Ramos (cell line): Measurements from ENCODE around the gene CCDC191.

Experiments used
- in situ Hi-C: fragments of 300-500 bp; cut with MboI; formaldehyde crosslinking; loops from one replicate; pipeline ENCODE4 v1.14.3; 2022; ENCODE audit warnings: low sequenced_read_pairs; ENCODE audit not compliant: unreplicated experiment

Gene CCDC191

GRCh38 chr3:114067804-114068203 is 11.5 kb upstream of the CCDC191 start:
- in situ Hi-C loops, result no loop called here

GRCh38 chr3:114060906-114061655 is 4.8 kb upstream of the CCDC191 start:
- in situ Hi-C loops, result no loop called here

DNA sequence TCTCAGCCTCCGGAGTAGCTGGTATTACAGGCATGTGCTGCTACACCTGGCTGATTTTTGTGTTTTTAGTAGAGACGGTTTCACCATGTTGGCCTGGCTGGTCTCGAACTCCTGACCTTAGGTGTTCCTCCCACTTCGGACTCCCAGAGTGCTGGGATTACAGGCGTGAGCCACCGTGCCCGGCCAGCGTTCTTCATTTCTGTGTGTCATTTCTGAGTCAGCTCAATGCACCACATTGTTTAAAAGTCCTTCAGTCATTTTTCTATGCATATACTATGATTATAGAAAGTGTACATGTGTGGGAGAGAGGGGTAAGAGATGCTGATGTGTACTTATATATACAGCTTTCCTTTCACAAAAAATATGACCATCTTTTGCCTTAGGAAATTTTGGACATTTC is 2.3 kb upstream of the CCDC191 start:
- in situ Hi-C loops, result no loop called here

- in situ Hi-C loops, result no loop called here
Observed at GRCh38 chr3:114057011-114057347, 653 bp upstream of the CCDC191 start.

DNA sequence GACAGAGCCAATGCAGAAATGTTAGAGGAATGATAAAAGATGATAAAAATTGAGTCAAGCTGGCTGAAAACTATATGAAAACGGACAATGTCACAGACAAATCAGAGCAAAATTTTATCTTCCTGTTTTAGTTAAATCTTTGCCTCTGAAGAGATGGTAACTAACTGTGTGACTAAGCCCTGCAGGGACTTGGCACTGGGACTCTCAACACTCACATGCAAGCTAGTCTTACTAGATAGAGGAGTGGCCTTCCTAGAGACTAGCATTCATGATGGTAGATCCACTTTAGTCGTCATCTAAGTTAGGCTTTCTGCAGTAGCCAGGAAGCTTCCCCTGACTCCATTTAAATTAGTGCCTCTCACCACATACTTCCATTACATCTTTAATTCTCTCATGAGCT is 4.1 kb downstream of the CCDC191 start:
- in situ Hi-C loops, result no loop called here

- in situ Hi-C loops, result no loop called here
Observed at GRCh38 chr3:114043205-114043604, 13.1 kb downstream of the CCDC191 start.

- in situ Hi-C loops, result no loop called here
Observed at GRCh38 chr3:114035896-114036295, 20.4 kb downstream of the CCDC191 start.

DNA sequence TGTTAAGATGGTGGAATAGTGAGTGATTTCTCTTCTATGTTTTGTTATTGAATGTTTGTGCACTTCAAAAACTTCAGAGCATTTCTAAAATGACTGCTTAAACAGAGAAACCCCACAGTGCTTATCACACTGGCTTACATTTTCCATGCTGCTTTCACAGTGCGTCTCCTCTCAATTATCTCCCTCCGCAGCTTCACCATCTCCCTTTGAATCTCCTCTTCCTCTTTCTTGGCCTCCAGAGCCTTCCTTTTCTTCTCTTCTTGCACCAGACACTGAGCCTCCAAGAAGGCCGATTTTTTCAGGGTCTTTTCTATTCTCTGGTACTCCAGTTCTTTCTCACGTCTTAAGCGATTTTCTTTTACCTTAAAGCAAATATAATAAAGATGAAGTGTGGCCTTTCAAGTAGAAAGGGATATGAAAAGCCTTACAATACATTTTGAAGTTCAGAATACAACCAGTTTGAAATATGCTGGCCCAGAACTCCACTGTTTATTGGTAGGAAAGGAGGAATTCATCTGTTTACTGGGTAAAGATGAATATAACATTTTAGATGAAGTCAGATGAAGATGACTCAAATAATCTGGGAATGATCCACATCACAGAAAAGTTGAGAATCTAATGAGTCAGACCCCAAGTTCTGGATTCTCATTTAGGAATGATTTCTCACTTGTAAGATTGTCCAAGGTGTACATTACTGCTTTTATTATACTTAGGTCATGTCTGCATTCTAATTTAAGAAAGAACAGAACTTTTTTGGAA is 21.4 kb downstream of the CCDC191 start:
- in situ Hi-C loops, result no loop called here

- in situ Hi-C loops, result no loop called here
Observed at GRCh38 chr3:114034211-114034610, 22.1 kb downstream of the CCDC191 start.

DNA sequence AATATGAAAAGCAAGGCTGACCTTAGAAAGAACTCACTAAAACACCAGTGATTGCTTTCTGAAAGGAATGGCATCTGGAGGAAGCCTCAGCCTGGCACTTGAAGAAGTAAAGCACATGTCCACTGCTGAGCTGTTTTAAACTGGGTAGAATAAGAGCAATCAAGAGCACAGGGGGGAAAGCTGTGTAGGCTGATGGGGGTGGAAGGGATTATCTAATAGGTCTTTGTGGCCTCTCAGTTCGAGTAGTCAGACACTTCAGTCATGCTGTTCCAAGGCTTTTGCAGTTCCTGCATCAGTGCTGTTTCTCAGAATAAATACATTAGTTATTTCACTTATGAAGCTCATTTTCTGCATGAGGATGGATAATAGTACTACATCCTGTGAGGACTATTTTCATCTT is 22.6 kb downstream of the CCDC191 start:
- in situ Hi-C loops, result no loop called here

GRCh38 chr3:114026331-114026730 is 30.0 kb downstream of the CCDC191 start:
- in situ Hi-C loops, result no loop called here

DNA sequence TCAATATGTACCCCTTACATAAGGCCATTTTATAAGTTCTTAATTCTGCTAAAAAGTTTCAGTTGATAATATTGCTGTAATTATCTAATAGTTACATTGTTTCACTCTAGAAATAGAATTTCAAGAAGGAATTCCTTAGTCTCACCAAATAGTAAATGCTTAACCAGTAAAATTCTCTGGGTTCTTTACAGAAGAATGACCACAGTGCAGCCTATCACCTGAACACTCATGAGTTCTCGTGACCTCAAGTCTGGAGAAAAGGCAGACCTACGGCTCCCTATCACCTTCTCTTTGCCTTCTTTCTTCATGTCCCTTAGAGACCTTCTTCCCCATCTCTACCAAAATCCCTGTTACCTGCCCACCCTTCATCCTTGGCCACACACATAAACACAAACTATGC is 30.9 kb downstream of the CCDC191 start:
- in situ Hi-C loops, result no loop called here

- in situ Hi-C loops, result no loop called here
Observed at GRCh38 chr3:114022145-114022802, 34.1 kb downstream of the CCDC191 start.

- in situ Hi-C loops, result no loop called here
Observed at GRCh38 chr3:114020907-114021306, 35.4 kb downstream of the CCDC191 start.

DNA sequence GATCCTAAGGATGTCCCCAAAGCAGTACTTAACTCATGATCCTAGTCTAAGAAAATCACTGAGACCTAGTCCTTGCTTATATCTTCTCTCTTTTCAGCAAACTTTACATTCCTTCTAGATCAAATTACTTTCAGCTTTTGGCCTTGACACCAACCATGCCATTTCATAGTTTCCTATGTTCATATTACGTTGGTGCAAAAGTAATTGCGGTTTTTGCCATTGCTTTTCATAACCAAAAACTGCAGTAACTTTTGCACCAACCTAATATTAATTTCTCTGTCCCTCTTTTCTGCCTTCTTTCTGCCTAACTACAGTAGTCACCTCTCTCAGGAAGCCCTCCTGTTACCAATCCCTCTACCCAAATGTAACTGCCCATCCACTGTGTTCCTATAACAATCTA is 36.8 kb downstream of the CCDC191 start:
- in situ Hi-C loops, result no loop called here

- in situ Hi-C loops, result no loop called here
Observed at GRCh38 chr3:114014211-114014610, 42.1 kb downstream of the CCDC191 start.

DNA sequence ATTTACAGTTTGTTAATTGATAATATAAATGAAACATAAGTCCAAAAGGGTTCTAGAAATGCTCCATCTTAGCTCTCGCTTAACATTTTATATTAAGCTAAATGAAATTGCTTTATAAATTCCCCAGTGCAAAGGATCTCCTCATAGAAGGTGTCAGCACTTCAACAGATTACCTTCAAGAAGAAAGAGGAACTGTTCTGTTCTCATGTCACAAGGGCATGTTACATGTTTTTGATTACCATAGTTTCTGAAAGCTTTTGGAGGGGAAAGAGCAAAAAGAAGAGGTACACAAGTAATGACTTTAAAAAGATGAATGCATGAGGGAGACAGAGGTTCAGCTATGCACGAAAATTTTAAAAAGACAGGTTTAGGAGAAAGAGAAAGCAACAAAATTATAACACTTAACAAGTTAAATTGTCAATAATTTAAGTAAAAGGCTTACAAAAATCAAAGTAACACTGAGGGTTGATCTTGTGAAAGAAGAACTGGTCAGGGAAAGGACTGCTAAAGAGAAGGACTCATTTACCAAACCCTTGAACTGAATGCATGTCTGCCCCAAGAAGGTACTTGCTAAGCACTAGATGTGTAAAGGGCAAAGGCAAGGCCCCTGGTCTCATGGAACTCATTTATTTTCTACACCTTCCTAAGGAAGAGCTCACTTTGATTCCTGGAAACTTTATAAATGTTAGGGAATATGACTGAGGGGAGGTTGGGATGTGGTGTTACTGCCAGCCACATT is 45.1 kb downstream of the CCDC191 start:
- in situ Hi-C loops, result no loop called here

DNA sequence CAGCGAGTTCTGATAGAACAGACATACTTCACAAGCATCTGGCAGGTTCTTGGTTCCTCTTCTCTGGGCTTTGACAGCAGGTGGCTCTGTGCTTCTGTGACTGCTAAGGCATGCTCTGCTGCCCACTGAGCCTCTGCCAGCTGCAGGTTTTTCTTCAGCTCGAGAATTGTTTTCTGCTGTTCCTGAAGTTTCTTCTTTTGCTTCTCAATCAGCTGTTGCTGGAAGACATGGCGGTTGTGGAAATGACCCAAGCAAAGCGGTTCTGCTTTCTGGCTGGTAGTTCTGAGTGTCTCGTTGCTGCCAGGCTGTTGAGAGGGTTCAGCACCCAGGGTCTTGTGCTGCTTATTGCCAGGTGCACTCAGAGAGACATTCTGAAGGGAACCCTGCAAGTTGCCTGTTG is 50.8 kb downstream of the CCDC191 start:
- in situ Hi-C loops, result no loop called here

DNA sequence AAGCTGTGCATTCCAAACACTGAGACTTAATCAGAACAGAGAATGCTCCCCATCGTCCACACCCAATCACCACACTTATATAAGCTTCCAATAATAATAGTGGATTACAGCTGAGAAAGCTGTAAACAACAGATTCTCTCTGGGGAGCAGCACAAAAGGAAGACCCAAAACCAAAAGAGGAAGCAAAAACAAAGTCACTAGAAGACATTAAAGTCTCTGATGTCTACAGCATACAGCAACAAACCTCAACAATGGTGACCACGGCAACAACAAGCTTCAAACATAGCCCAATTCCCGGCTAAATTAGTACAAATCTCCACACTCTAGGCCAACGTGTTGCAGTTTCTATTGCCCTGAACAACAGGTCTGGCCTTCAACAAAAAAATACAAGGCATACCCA is 70.8 kb downstream of the CCDC191 start:
- in situ Hi-C loops, result no loop called here

- in situ Hi-C loops, result no loop called here
Observed at GRCh38 chr3:113983544-113983943, 72.8 kb downstream of the CCDC191 start.

- in situ Hi-C loops, result no loop called here
Observed at GRCh38 chr3:113981803-113982202, 74.5 kb downstream of the CCDC191 start.
